Rectal smooth muscle tissue (tissue), 1 donor: ENCODE measurements around the gene FOXRED1.

ENCODE experiments used
- H3K27ac ChIP-seq: one replicate; pipeline ENCODE4 v1.7.0; 2013; ENCODE audit warnings: low read depth, low read length, inconsistent platforms
- H3K27me3 ChIP-seq: one replicate; pipeline ENCODE4 v1.7.0; 2013; ENCODE audit warnings: low read length; ENCODE audit not compliant: control insufficient read depth, insufficient read depth
- H3K36me3 ChIP-seq: one replicate; pipeline ENCODE4 v1.7.0; 2013; ENCODE audit warnings: low read length; ENCODE audit not compliant: control insufficient read depth, insufficient read depth
- H3K4me1 ChIP-seq: one replicate; pipeline ENCODE4 v1.7.0; 2013; ENCODE audit warnings: low read length; ENCODE audit not compliant: control insufficient read depth, insufficient read depth
- H3K4me3 ChIP-seq: one replicate; pipeline ENCODE4 v1.7.0; 2013; ENCODE audit warnings: low read length
- H3K9ac ChIP-seq: one replicate; pipeline ENCODE4 v1.7.0; 2013; ENCODE audit warnings: low read length

FOXRED1 gene

DNA sequence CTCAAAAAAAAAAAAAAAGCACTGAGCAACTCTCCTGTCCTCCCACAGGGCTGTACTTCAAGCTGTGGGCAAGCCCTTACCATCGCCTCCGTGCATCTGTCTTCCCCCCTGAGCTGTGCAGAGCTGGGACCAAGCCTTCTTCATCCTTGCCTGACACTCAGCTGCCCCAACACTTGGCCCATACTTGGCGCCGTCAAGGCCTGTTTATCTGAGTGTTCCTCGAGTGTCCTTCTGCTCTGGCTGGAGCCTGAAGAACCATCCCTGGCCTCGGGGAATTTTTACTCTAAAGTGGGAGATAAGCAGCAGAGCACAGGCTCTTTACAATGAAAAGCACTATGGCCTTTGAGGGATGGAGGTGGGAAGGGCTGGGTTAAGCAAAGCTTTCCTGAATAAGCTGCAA is 12.3 kb downstream of the FOXRED1 start:
- Histone ChIP-seq H3K36me3 (no peaks in the 10 kb centered on the region), H3K27ac (no peak overlapping the region), H3K4me3 (no peak overlapping the region), H3K4me1 (peaks cover 5% of the 10 kb centered on the region), H3K9ac (no peak overlapping the region), H3K27me3 (no peaks in the 10 kb centered on the region)

DNA sequence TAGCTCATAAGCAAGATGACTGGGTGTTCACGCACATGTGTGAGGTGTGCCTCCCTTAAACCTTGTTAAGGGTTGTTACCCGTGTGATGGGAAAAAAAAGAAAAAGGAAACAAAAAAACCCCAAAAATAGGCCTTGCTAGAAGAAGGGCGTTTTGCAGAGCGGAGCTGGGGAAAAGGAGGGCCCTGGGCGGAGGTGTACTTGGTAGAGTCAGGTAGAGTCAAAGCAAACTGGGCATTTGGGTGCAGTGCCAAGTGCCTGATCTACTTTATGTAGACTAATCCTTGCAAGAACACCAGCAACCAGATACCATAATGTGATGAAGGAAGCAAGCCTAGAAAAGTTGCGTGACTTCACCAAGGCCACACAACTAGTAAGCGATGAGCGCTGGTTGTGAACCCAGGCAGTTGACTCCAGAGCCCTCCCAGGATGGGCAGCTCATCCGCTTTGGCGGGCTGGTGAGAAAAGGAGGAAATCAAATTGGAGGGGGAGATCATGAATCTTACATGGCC is 12.8 kb downstream of the FOXRED1 start:
- Histone ChIP-seq H3K36me3 (no peaks in the 10 kb centered on the region), H3K27me3 (no peaks in the 10 kb centered on the region), H3K9ac (no peak overlapping the region), H3K4me1 (peaks cover 5% of the 10 kb centered on the region), H3K27ac (peak overlapping the region; percentile 84), H3K4me3 (peak overlapping the region; percentile 47)

DNA sequence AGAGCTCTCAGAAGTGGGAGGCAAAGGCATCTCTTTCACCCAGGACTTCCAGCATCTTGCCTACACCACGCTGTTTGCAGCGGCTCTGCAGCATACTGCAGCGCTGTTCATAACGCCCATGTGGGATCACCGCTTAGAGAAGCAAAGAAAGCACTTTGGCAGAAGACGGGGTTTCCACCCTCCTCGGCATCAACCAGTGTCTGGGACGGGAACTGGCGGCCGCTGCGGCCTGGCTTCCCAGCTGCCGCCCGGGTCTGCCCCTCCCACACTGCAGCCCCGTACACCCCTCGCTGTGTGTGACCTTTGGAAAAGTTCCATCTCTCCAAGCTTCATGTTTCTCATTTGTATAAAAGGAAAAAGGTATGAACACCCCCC is 13.4 kb downstream of the FOXRED1 start:
- Histone ChIP-seq H3K4me1 (peaks cover 5% of the 10 kb centered on the region), H3K27ac (peak overlapping the region; percentile 84), H3K9ac (peak overlapping the region; percentile 50), H3K27me3 (no peaks in the 10 kb centered on the region), H3K36me3 (no peaks in the 10 kb centered on the region), H3K4me3 (peak overlapping the region; percentile 47)

DNA sequence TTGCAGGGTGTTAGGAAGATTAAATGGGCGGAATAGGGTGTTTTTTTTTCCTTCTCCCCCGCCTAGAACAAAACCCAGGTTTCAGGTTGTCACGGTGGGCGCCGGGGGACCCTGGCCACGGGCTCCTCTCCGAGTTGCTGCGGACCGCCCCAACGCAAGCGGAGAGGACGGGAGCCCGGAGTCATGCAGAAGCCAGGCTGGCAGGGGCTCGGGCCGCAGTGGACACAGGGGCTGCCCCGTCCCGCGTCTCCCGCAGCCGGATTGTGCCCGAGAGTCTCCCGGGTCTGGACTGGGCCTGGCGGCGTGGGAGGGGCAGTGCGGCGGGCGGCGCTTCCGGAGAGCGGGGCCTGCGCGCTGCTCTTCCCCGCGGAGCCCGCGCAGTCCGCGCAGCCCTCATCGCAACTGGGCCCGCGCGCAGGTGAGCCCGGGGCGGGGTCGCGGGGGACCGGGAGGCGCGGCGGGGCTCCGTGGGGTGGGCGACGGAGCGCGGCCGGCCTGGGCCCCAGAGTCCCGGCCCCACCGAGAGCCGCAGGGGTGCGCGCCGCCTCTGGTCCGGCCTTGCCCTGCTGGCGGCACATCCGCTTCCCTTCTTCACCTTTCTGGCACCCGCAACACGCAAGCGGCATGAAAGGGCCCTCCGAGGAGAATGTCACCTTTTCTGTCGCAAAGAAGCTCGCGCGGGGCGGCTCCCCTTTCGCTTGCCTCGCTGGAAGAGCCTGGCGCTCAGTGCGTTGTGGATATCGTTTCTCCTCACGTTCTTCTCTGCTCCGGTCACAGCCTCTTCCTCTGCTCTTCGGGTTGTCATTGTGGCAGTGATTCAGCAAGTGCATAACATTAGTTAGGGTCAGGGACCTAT is 14.0 kb downstream of the FOXRED1 start, which contains the start of gene TIRAP:
Gene TIRAP, plus strand, starts transcription at position 358 of the 856 bp plus-strand sequence. CDS start 7,802 bp downstream, outside the sequence.
- Histone ChIP-seq H3K4me1 (peaks cover 5% of the 10 kb centered on the region), H3K4me3 (peak within 1 kb of the TSS; percentile 47), H3K36me3 (no peaks in the 10 kb centered on the region), H3K27me3 (no peaks in the 10 kb centered on the region), H3K27ac (peak within 1 kb of the TSS; percentile 84), H3K9ac (peak within 1 kb of the TSS; percentile 50)

DNA sequence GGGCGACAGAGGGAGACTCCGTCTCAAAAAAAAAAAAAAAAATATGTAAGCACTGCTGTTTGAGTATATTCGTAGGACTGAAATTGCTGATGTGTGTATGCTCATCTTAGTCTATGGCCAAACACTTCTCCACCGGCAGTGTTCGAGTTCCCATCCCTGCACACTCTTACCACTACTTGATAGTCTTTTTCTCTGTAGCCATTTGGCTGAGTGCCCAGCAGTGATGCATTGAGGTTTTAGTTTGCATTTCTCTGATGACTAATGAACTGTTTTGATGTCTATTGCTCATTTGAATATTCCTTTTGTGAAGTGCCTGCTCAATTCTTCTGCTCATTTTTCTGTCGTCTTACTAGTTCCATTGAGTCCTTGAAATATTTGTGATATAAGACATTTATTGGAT is 15.9 kb downstream of the FOXRED1 start:
- H3K9ac ChIP-seq, result no peak overlapping the region
- peaks cover 2% of the 10 kb centered on the region for H3K36me3 ChIP-seq
- no peaks in the 10 kb centered on the region for H3K27me3 ChIP-seq
- peaks cover 5% of the 10 kb centered on the region for H3K4me1 ChIP-seq
- no peak overlapping the region for H3K4me3 ChIP-seq
- H3K27ac ChIP-seq, result no peak overlapping the region

- H3K27ac ChIP-seq, result no peak overlapping the region
- H3K9ac ChIP-seq, result no peak overlapping the region
- H3K4me1 ChIP-seq, result peaks cover 3% of the 10 kb centered on the region
- H3K4me3 ChIP-seq, result no peak overlapping the region
- H3K36me3 ChIP-seq, result peaks cover 26% of the 10 kb centered on the region
- H3K27me3 ChIP-seq, result no peaks in the 10 kb centered on the region
Measured at GRCh38 chr11:126288237-126288636, 19.3 kb downstream of the FOXRED1 start.

- no peaks in the 10 kb centered on the region for H3K27me3 ChIP-seq
- peaks cover 3% of the 10 kb centered on the region for H3K4me1 ChIP-seq
- no peak overlapping the region for H3K4me3 ChIP-seq
- H3K36me3 ChIP-seq, result peaks cover 38% of the 10 kb centered on the region
- peak overlapping the region; percentile 8 for H3K27ac ChIP-seq
- no peak overlapping the region for H3K9ac ChIP-seq
Measured at GRCh38 chr11:126290887-126291286, 21.9 kb downstream of the FOXRED1 start.

- peaks cover 3% of the 10 kb centered on the region for H3K4me1 ChIP-seq
- no peaks in the 10 kb centered on the region for H3K27me3 ChIP-seq
- H3K36me3 ChIP-seq, result peaks cover 36% of the 10 kb centered on the region
- no peak overlapping the region for H3K4me3 ChIP-seq
- H3K9ac ChIP-seq, result no peak overlapping the region
- H3K27ac ChIP-seq, result no peak overlapping the region
Measured at GRCh38 chr11:126293726-126294125, 24.8 kb downstream of the FOXRED1 start.

- Histone ChIP-seq H3K9ac (no peak overlapping the region), H3K4me1 (no peaks in the 10 kb centered on the region), H3K36me3 (peaks cover 22% of the 10 kb centered on the region), H3K27me3 (no peaks in the 10 kb centered on the region), H3K4me3 (no peak overlapping the region), H3K27ac (no peak overlapping the region)
Measured at GRCh38 chr11:126297004-126297403, 28.1 kb downstream of the FOXRED1 start.

DNA sequence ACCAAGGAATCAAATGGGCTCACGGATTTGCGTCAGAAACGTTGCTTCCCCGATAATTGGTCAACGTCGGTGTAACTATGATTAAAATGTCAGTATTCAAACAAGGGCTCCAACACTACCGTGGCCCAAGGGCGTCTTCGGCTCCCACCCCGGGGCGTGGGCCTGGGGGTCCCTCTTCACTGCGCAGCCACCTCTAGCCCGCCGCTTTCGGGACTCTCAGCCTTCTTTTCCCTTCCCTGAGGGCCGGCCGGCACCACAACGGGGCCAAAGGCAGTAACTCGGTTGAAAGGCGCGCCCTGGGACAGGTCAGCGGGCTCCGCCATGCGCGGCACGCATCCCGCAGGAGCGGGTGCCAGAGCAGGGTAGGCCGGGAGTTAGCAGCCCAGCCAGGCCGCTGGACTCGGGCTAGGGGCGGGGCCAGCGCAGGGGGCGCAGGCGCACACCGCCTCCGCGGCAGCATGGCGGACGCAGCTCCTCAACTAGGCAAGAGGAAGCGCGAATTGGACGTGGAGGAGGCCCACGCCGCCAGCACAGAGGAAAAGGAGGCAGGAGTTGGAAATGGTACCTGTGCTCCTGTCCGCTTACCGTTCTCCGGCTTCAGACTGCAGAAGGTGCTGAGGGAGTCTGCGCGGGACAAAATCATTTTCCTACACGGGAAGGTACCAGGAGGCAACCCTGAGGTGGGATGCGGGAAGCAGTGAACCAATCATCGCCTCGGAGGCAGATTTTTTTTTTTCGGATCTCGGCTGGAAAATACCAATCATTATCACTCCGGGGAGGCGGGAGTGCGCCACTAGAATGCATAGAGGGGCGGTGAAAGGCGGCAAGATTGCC is 34.9 kb downstream of the FOXRED1 start, which contains the start of gene DCPS:
Gene DCPS, plus strand, starts transcription at position 438 of the 834 bp plus-strand sequence. Its CDS starts 21 bp downstream, at position 459.
- Histone ChIP-seq H3K27ac (peak within 1 kb of the TSS; percentile 88), H3K4me3 (peak within 1 kb of the TSS; percentile 83), H3K36me3 (no peaks in the 10 kb centered on the region), H3K9ac (peak within 1 kb of the TSS; percentile 50), H3K4me1 (peaks cover 5% of the 10 kb centered on the region), H3K27me3 (no peaks in the 10 kb centered on the region)

GRCh38 chr11:126304457-126305075 is 35.6 kb downstream of the FOXRED1 start:
- peak overlapping the region; percentile 88 for H3K27ac ChIP-seq
- peaks cover 5% of the 10 kb centered on the region for H3K4me1 ChIP-seq
- H3K4me3 ChIP-seq, result peak overlapping the region; percentile 83
- peaks cover 1% of the 10 kb centered on the region for H3K36me3 ChIP-seq
- H3K27me3 ChIP-seq, result no peaks in the 10 kb centered on the region
- H3K9ac ChIP-seq, result peak overlapping the region; percentile 50

DNA sequence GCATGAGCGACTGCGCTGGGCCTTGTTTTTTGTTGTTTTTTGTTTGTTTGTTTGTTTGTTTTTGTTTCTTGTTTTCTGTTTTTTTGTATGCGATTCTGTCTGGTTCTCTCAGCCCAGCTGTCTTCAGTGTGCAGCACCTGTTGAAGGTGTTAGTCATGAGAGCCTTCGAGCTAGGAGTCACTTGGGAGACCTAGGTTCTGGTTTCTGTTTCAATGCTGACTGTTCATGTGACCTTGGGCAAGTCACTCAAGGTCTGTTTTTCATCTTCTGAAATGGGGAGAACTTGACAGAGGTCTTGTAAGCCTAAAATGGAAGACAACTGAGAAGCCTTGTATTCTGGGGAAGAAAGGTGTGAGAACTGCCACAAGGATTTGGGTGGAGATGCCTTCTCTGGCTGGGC is 36.7 kb downstream of the FOXRED1 start:
- H3K36me3 ChIP-seq, result peaks cover 5% of the 10 kb centered on the region
- no peaks in the 10 kb centered on the region for H3K27me3 ChIP-seq
- H3K4me3 ChIP-seq, result no peak overlapping the region
- no peak overlapping the region for H3K9ac ChIP-seq
- H3K27ac ChIP-seq, result no peak overlapping the region
- peaks cover 7% of the 10 kb centered on the region for H3K4me1 ChIP-seq
